Ectodermal cell (in vitro differentiated cells): ENCODE data around the gene PRAF2.

ENCODE experiments used
- H3K27ac ChIP-seq: 2 replicates; pipeline ENCODE4 v1.7.0; 2013; ENCODE audit warnings: mild to moderate bottlenecking, low read depth, low read length; ENCODE audit not compliant: insufficient read depth, poor library complexity, severe bottlenecking
- H3K27me3 ChIP-seq: 2 replicates; pipeline ENCODE4 v1.7.0; 2013; ENCODE audit warnings: mild to moderate bottlenecking, low read length; ENCODE audit not compliant: insufficient read depth, control insufficient read depth, poor library complexity, severe bottlenecking
- H3K36me3 ChIP-seq: one replicate; pipeline ENCODE4 v1.7.0; 2013; ENCODE audit warnings: low read length; ENCODE audit not compliant: control insufficient read depth, insufficient read depth
- H3K4me1 ChIP-seq: one replicate; pipeline ENCODE4 v1.7.0; 2013; ENCODE audit warnings: low read length; ENCODE audit not compliant: control insufficient read depth, insufficient read depth
- H3K4me3 ChIP-seq: 2 replicates; pipeline ENCODE4 v1.7.0; 2013; ENCODE audit warnings: low read depth, low read length, control low read depth; ENCODE audit not compliant: insufficient read depth
- H3K9me3 ChIP-seq: 2 replicates; pipeline ENCODE4 v1.7.0; 2013; ENCODE audit warnings: mild to moderate bottlenecking, low read length, moderate library complexity; ENCODE audit not compliant: control insufficient read depth
- WGBS, 2 experiments: methylation state at CpG; one replicate each; pipeline ENCODE4 v1.1.7; 2013; ENCODE audit warnings: missing lambda C conversion rate in 2 of 2; 5-methylcytosine and 5-hydroxymethylcytosine counted together

Gene PRAF2

DNA sequence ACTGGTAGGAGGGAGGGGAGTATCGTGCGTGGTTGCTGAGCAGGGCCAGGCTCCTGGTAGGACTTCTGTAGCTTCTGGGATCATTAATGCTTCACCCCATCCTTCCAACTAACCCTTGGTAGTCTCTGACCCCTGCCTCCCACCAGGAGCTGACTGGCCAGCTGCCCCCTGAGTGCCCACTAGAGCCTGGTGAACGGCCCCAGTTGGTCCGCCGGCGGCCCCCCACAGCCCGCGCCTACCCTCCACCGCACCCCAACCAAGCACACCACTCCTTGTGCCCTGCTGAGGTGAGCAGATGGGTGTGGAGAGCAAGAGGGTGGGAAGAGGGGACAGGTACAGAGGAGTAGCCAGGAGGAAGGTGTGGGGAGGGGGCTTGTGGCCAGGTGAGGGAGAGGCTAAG, 10.1 kb downstream of the PRAF2 start:
- 93 to 100% methylated on average over 3 to 6 of the region's 9 CpGs for WGBS, 2 experiments
- Histone ChIP-seq H3K36me3 (no peaks in the 10 kb centered on the region), H3K27ac (no peak overlapping the region), H3K4me1 (no peaks in the 10 kb centered on the region), H3K9me3 (no peaks in the 10 kb centered on the region), H3K4me3 (no peak overlapping the region), H3K27me3 (no peaks in the 10 kb centered on the region)

DNA sequence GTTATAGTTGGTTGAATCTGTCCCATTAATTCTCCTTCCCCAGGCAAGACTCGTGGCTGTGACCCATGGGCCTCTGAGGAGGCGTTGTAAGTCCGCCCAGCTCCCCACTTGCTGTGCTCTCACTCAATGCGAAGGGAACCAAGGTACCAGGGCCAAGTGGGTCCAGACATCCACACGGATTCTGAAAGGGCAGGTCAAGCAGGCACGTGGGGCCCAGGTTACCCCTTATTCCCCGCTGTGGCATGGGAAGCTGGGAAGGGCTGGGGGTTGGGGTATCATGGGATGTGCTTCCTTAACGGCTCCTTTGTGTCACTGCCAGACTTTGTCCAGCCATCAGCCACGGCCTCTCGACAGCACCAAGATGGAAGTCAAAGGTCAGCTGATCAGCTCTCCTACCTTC, 11.9 kb downstream of the PRAF2 start:
- 92 to 98% methylated on average over 10 of the region's 10 CpGs for WGBS, 2 experiments

DNA sequence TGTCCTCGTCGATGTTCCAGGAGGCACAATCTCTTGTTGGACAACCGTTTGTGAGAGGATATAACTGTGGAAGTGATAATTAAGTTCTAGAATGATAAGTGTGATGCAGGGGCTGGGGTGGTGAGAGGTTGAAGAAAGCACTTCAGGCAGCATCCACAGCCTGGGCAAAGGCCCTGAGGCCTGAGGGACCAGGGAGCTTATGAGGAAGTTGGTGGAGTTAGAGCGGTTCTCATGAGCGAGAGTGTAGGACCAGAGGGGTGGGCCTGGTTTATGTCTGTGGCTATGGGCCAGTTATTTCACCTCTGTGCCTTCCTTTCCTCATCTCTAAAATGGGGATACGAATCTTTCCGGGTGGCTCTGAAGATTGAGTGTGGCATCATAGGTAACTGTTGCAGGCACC, 12.3 kb downstream of the PRAF2 start:
- Histone ChIP-seq H3K27ac (no peak overlapping the region), H3K9me3 (no peaks in the 10 kb centered on the region), H3K27me3 (no peaks in the 10 kb centered on the region), H3K4me1 (no peaks in the 10 kb centered on the region), H3K4me3 (no peak overlapping the region), H3K36me3 (no peaks in the 10 kb centered on the region)
- 92 to 93% methylated on average over 7 of the region's 7 CpGs for WGBS, 2 experiments

More for the DNA sequence above, 11.9 kb downstream of the PRAF2 start:
- H3K27me3 ChIP-seq = no peaks in the 10 kb centered on the region
- no peak overlapping the region for H3K27ac ChIP-seq
- H3K4me1 ChIP-seq = no peaks in the 10 kb centered on the region
- H3K36me3 ChIP-seq = no peaks in the 10 kb centered on the region
- H3K4me3 ChIP-seq = no peak overlapping the region
- H3K9me3 ChIP-seq = no peaks in the 10 kb centered on the region

DNA sequence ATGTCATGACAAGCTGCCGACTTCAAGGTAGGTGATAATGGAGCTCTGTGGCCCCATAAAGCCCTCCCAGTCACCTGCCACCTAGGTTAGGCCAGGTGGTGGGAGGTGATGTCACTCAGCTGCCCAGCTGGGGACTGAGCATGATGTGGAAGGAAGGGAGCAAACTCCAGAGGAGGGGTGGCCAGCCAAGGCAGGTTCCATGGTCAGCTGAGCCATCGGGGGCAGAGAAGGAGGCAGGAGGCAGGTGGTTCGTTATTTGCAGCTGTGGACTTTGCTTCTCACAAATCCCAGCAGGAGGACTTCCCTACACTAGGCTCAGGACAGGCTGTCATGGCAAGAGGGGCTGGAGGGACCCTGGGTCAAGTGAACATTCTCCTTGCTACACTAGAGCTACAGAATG, 12.9 kb downstream of the PRAF2 start:
- Histone ChIP-seq H3K9me3 (no peaks in the 10 kb centered on the region), H3K36me3 (no peaks in the 10 kb centered on the region), H3K4me3 (no peak overlapping the region), H3K27me3 (no peaks in the 10 kb centered on the region), H3K4me1 (no peaks in the 10 kb centered on the region), H3K27ac (no peak overlapping the region)
- 93 to 95% methylated on average over 3 of the region's 3 CpGs for WGBS, 2 experiments

DNA sequence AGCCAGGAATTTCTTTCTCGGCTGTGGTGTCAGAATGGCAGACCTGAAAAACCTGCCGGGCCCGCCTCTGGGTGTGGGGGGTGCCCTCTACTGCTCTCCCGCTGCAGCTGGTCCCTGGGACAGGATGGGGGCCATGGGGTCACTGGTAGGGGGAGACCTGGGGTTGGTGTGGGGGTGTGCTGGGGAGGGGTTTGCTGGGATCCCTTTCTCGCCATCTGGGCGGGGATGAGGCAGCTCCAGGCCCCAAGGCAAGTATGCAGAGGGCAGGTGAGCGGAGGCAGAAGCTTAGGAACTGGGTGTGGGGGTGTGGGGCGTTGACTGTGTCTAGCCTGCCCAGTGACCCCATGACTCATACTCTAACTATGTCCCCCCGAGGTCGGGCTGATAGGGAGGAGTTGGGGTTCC, 14.1 kb downstream of the PRAF2 start:
- Histone ChIP-seq H3K9me3 (no peaks in the 10 kb centered on the region), H3K36me3 (no peaks in the 10 kb centered on the region), H3K27me3 (no peaks in the 10 kb centered on the region), H3K27ac (no peak overlapping the region), H3K4me1 (no peaks in the 10 kb centered on the region), H3K4me3 (no peak overlapping the region)
- 80 to 82% methylated on average over 10 of the region's 10 CpGs for WGBS, 2 experiments

DNA sequence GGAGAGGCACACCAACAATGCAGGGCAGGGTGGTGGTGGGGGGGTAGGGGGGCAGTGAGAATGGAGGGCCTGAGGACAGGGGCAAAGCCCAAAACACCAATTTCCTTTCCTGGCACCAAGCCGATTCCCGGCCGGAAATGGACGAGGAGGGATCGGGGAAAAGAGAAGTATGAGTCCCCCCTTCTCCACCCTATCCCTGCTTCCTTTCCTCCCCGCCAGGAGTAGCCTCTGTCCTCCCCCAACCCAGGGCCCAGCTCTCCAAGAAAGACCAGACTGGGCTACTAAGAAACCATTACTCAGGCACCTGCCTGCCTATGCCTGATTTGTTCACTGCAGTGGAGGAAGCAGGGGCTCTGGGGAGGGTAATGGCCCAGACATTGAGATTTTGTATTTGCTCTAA, 14.6 kb downstream of the PRAF2 start:
- Histone ChIP-seq H3K27ac (no peak overlapping the region), H3K36me3 (no peaks in the 10 kb centered on the region), H3K4me3 (no peak overlapping the region), H3K9me3 (no peaks in the 10 kb centered on the region), H3K27me3 (no peaks in the 10 kb centered on the region), H3K4me1 (no peaks in the 10 kb centered on the region)
- WGBS, 2 experiments = 55 to 79% methylated on average over 3 to 6 of the region's 6 CpGs

DNA sequence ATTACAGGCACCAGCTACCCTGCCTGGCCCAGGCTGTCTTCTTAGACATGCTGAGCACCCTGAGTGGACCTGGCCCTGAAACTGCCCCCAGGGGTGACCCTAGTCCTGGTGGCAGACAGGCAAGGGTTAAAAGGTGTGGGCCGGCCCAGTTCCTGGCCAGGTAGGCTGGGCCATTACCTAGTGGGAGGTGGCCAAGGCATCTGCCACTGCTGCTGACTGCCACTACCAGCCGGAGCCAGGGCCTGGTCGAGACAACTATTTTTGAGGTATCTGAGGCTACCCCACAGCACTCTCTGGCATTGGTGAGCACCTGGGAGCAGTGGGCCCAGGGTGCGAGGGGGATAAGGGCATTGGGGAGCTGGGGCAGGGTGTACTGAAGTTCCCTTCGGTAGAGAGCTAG, 15.0 kb downstream of the PRAF2 start, which contains the start of gene CCDC120:
TSS of gene CCDC120 (plus strand) at position 206 of the 400 bp plus-strand sequence. CDS start 3,043 bp downstream, outside the sequence.
- H3K4me1 ChIP-seq = no peaks in the 10 kb centered on the region
- H3K9me3 ChIP-seq = no peaks in the 10 kb centered on the region
- H3K4me3 ChIP-seq = no peak within 1 kb of the TSS
- no peak within 1 kb of the TSS for H3K27ac ChIP-seq
- no peaks in the 10 kb centered on the region for H3K36me3 ChIP-seq
- no peaks in the 10 kb centered on the region for H3K27me3 ChIP-seq
- 35 to 41% methylated on average over 5 of the region's 5 CpGs for WGBS, 2 experiments

DNA sequence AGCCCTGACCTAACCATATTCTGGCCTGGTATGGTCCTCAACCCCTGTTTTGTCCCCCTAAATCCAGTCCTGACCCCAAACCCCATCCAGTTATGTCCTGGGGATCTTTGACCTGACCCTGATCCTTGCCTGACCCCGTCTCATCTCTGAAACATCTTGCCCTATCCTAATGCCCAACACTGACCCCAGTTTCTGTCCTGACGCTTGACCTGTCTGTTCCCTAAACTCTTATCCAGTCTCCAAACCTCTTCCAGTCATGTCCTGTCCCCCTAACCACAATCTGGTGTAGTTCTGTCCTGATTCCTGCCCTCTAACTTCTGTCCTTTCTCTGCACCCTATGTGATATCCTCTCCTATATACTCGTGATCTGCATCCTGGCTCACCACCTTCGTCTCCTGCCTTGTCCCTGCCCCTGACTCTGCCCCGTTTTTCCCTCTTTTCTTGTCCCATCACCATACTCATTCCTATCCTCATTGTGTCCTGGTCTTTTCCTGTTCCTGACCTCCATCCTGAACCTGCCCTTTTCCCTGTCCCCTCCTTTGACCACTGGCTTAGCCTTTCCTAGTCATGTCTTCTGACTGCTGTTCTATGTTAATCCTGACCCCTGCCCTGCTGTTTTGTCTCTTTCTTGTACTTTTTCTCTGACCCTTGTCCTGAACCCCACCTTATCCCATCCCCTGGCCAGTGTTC, 19.6 kb downstream of the PRAF2 start:
- Histone ChIP-seq H3K36me3 (no peaks in the 10 kb centered on the region), H3K4me1 (no peaks in the 10 kb centered on the region), H3K4me3 (peak overlapping the region; percentile 61), H3K9me3 (no peaks in the 10 kb centered on the region), H3K27me3 (no peaks in the 10 kb centered on the region), H3K27ac (no peak overlapping the region)
- 84 to 86% methylated on average over 5 of the region's 5 CpGs for WGBS, 2 experiments

DNA sequence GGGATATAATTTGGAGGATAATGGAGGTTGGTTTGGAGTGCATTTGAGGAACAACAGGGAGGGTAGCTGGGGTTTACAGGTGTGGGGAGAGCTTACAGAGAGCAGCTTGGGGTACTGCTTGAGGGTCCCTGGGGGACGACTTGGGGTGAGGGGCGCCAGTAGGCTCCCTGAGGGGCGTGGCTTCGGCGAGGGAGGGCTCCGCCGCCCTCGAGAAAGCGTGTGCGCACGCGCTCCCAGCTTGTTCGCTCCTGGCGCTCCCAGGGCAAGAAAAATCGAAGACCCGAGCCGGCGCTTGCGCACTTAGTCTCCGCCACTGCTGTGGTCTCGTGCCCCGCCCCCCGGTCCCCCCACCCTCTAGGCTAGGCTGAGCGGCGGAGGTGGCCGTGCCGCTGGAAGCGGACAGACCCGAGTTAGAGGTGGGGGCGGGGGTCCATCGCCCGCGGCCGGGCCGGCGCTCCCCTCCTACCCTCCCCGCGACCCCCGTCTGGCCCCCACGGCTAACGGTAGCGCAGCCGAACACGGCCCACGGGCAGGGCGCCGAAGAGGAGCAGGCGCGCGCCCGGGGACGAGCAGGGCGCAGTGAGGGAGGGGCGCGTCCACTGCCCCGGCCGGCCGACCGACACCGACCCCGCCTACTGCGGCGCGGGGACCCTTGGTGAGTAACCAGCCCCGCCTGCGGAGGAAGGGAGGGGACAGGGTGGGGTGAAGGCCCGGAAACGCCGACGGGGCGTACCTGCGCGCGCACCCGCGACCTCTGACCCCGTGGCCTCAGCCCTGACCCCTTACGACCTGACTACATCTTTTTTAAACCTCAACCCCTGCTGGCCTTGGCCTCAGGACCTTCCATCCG, 20.4 kb downstream of the PRAF2 start:
- Histone ChIP-seq H3K4me3 (peak overlapping the region; percentile 61), H3K27me3 (no peaks in the 10 kb centered on the region), H3K9me3 (no peaks in the 10 kb centered on the region), H3K4me1 (no peaks in the 10 kb centered on the region), H3K36me3 (no peaks in the 10 kb centered on the region), H3K27ac (peak overlapping the region; percentile 60)
- WGBS, 2 experiments = 1% methylated on average over 75 to 79 of the region's 79 CpGs

DNA sequence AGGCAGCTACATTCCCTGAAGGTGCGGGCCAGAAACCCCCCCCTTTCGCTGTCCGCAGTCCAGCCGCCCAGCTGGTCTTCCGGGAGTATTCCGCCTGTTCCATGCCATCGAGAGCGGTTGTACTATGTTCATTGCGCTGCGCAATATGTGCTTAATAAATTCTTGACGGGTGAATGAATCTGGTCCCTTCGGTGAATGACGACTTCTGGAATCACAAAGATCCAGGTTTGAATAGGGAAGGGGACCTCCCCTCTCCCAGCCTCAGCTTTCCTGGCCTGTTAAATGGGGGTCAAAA, 29.9 kb downstream of the PRAF2 start:
- H3K27me3 ChIP-seq = no peaks in the 10 kb centered on the region
- peak overlapping the region; percentile 20 for H3K4me3 ChIP-seq
- H3K36me3 ChIP-seq = no peaks in the 10 kb centered on the region
- H3K4me1 ChIP-seq = peaks cover 11% of the 10 kb centered on the region
- H3K27ac ChIP-seq = no peak overlapping the region
- WGBS, 2 experiments = 35 to 38% methylated on average over 13 of the region's 13 CpGs
- no peaks in the 10 kb centered on the region for H3K9me3 ChIP-seq
